Limb (tissue), 2 donors: Measurements from ENCODE around the gene GRIA1.

ENCODE experiments used
- DNase-seq, 2 donors: peaks; one replicate each; pipeline ENCODE4 v3.0.0-alpha.2; 2016; ENCODE audit errors: extremely low spot score in 2 of 2

The GRIA1 gene

DNA sequence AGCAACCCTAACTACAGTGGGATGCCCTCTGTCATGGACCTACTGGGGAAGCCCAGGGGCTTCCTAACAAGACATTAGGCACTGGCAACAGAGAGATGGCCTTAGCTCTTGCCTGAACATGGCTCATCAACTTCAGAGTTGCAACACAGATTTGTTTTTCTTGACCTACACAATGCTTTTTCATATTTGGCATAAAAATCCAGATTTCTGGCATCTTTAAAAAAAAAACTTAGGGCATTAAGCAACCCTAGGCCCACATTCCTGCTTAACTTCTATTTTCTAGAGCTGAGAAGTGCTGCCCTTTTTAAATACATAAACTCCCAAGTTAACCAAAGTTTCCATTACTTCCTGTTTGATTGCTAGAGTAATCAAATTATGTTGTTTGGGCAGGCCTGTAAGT, 8.0 kb downstream of the GRIA1 start:
- no peak for DNase-seq

GRCh38 chr5:153500178-153500577, 9.7 kb downstream of the GRIA1 start:
- no peak for DNase-seq

- DNase-seq = no peak
Observed at GRCh38 chr5:153504726-153505125, 14.3 kb downstream of the GRIA1 start.

DNA sequence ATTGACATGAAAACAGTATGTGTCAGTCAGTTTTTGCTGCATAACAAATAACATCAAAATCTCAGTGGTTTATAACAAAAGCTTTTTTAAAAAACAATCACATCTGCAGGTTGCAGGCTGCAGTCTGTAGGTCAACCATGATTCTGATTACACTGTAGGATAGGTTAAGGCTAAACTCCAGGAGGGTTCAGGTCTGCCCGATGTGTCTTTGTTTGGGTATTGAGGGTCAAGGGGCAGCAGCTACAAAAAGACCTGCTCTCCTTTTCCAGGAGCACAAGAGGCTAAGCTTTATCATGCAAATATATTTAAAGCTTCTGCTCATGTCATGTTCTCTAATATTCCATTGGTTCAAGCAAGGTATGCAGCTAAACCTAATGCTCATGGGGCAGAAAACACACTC, 18.2 kb downstream of the GRIA1 start:
- no peak for DNase-seq

DNA sequence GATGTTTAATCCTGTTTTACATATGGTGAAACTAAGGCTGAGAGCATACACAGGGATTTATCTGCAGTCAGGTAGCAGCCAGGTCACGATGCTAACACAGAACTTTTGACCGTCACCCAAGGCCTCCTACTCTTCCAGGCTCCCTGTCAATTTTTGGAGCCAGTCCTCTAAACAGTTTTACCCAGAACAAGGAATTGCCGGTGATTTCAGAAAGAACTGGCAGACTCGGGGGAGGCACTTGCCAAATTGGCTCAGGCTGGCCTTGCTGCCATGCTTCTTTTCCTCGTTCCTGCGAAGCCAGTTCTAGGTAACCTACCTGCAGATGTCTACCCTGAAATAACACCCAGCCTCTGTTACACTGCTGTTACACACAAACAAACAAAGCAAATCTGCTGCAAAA, 21.2 kb downstream of the GRIA1 start:
- no peak for DNase-seq

DNA sequence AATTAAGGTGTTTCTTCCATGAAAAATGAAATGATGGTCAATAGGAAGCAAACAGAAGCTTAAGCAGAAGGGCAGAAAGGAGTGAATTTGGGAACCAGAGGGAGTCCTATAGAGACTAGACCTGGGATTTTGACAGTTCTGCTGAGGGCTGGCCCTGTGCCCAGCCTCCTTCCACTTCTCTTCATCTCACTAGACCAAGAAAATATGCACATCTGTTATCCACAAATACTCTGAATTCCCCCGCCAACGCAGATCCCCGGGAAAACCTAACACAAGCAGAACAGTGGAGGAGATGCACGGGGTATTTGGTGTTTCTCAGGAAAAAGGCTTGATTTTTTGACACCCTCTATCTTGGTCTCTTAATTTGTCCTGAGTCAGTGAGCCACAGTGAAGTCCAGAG, 22.7 kb downstream of the GRIA1 start:
- peak; percentile 24 to 41 for DNase-seq

DNA sequence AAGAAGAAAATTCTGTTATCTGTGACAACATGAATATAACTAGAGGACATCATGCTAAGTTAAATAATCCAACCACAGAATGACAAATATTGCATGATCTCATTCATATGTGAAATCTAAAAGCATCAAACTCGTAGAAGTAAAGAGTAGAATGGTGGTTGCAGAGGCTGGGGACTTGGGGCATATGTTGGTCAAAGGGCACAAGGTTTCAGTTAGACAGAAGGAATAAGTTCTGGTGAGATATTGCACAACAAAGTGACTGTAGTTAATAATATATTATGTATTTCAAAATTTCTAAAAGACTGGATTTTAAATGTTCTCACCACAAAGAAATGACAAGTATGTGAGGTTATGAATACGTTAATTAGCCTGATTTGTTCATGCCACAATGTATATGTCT, 24.8 kb downstream of the GRIA1 start:
- no peak for DNase-seq

DNA sequence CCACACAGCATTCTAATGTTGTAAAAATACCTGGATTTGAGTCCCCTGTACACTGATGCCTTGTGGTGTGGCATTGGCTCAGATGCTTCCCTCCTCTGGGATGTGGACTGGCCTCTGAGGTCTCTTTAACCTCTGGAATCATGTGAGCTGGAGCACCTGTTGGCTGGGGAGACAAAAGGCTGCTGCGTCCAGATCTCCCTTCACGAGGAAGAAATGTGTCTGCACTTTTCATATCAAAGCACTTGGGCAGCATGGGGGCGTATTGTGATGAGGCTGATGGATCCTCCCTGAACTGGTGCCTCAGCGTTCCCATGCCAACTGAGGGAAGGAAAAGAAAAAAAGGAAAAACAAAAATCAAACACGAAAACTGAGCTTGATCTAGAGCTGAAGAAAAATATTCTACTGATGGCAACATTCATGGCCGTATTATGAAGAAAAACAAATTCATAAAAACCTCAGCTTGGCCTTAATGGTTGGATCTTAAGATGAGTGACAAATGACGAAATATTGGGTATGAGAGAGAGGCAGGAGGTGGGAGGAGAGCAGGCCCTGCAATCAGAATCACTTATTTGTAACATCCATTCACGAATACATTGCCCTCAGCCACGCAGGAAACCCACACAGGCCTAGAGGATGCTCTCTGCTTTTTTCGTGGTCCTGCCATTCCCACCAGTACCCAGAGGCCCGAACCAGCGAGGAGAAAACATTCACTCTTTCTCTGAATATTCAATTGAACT, 26.2 kb downstream of the GRIA1 start:
- no peak for DNase-seq

- no peak for DNase-seq
Observed at GRCh38 chr5:153517241-153517611, 26.8 kb downstream of the GRIA1 start.

- DNase-seq = no peak
Observed at GRCh38 chr5:153520137-153520536, 29.7 kb downstream of the GRIA1 start.

DNA sequence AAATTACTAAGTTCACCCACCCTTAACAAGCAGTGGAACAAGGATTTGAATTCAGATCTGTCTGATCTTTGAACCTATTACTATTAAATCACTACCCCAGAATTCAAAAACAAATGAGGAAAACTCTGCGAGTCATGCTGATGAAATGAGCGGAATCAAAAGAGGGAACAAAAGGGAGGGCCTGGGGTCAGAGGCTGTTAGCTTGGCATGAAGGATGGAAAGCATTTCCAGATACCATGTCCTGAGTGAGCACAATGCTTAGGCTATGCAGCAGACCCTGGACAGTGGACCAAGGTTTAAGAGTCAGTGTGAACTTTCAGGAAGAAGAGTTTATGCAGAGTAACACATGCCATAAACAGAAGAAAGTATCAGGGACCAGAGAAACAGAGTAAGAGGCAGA, 30.5 kb downstream of the GRIA1 start:
- no peak for DNase-seq

GRCh38 chr5:153523211-153523610, 32.7 kb downstream of the GRIA1 start:
- no peak for DNase-seq

- no peak for DNase-seq
Observed at GRCh38 chr5:153523831-153524230, 33.4 kb downstream of the GRIA1 start.

DNA sequence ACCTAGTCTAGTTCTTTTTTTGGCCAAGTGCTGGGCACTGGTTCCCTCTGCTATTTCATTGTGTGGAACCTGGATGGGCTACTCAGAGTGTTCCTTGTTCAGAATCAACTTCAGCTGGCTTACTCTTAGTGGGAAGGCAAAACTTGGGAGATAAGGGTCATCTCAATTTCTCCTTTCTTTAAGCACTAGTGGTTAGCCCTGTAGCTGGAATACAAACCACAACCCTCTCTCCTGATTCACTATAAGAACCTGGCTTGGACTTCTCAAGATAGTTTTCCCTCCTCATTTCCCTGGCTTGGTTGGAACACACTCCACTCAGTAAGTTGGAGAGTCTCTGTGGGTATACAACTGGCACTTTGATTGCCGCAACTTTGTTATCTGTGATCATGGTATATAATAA, 35.1 kb downstream of the GRIA1 start:
- DNase-seq = no peak

- DNase-seq = no peak
Observed at GRCh38 chr5:153530357-153531143, 40.1 kb downstream of the GRIA1 start.

DNA sequence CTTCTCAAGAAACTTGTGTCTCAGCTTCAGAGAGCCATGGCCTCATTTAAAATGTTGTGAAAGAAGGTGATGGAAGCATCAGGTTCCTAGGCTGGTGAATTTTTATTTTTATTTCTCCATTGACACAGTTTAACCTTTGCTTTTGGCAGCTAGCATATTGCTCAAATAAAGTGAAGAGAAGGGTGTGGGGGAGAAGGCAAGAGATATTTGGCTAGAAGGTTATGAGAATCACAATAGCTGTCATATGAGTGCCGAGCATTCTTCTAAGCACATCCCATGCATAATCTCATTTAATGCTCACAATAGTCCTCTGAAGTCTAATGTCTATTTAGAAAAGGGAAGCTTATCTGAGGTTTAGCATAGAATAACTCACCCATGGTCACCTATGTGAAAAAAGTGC, 43.1 kb downstream of the GRIA1 start:
- no peak for DNase-seq

GRCh38 chr5:153534102-153534501, 43.6 kb downstream of the GRIA1 start:
- DNase-seq = no peak

DNA sequence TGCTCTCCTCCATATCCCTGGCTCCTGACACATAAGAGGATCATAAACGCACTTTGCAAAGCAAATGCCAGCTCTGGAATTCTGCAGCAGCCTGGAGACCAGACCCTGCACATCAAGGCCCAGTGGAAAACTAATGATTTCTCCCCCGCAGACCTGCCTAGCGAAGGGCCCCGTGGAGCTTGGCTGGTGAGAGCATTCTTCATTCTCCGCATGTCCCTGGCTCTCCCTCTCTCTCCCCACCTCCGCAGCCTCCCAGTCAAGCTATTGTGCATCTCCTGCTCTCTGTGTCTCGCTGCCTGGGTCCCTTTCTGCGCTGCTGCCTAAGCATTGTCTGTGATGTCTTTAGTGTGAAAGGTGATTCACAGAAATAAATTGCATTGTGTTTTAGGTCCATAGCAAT, 46.7 kb downstream of the GRIA1 start:
- no peak for DNase-seq

DNA sequence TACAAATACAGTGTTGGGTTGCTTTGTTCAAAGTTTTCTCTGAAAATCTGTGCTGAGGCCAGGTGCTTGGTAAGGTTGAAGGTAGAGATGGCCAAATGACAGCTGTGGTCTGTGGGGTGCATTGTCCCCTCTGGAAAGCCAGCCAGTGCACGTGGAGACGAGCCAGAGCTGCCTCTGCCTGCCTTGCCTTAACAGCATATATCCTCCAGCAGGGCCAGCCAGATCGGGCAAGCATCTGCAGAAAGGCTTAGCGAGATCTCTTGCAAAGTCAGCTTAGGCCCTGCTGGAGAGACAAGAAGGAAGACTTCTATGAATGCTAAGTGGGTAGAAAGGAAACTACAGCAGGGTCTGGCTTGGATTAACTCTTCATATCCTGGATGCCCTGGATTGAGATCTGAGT, 49.5 kb downstream of the GRIA1 start:
- DNase-seq = no peak

DNA sequence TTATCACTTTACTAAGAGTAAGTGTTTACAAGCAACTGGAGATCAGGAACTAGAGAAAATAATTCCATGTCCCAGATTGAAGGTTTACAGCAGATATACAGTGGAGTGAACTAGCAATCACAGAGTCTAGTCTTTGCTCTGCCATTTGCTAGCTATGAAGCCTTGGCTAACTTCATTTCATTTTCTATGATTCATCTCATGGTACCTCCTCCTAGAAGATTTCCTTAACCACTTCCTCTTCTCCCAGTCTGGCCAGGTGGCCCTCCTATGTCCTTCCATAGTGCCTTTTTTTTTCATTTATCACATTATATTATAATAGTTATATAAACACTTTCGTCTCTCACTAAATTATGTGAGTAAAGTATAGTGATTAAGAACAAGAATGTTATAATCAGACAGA, 52.1 kb downstream of the GRIA1 start:
- no peak for DNase-seq

DNA sequence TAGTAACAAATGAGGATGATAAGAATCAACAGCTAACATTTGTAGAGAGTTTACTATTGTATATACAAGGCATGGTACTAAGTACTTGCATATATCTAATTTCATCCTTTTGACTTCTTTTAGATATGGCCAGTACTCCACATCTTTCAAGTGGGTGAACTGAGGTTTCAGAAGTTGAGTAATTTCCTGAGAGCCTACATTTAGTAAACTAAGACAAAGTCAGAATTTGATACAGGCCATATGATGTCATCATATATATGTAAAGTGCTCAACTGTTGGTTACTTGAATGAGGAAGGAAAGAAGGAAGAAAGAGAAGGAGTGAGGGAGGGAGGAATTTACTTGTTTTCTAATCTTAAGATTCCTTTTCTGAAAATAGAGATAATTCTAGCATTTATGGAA, 52.8 kb downstream of the GRIA1 start:
- no peak for DNase-seq

DNA sequence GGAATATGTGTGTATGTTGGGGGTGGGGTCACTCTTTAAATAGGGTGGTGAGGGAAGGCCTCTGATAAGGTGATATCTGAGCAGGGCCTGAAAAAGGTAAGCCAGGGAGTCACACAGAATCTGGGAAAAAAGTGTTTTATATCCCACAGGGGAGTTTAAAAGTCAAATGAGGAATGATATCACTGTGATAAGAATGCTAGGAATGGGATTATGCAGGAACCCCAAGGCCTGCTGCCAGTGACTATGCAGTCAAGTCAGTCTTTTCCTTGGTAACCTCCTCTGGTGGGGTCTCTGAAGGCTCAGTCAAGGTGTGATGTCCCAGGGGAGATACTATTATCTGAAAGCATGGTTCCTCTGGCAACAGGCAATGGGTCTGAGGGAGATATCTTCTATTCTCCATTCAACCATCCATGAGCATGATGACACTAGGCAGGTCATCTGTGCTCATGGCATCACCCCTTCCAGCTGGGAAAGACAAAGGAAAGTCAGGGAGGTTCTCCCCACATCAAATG, 53.5 kb downstream of the GRIA1 start:
- no peak for DNase-seq

DNA sequence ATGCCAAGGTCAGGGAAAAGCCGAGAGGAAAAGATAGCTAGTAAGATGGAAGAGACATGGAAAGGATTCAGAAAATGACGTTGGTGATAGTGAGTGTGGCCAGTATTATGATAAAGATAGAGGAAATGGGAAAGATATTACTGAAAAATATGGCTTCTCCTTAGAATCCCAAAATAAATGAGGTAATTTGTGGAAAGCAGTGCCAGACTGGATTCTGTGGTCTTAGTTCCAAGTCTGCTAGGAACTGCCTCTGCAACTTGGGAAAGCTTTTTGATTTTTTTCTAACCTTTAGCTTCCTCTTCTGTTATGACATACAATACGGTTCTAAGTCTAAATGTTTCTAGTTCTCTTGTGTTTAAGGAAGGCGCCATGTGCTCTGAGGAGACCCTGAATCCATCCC, 54.2 kb downstream of the GRIA1 start:
- no peak for DNase-seq
